ENCODE results near the gene ATG4C. TPM values are rescaled to one million over a fixed set of nuclear protein-coding genes. Genes with fewer than 3 reads are reported as not detected.

Gene ATG4C
- total and polyA plus RNA-seq, 12 donors: 2.1 to 16.1 (median 8.4) TPM

- no peak for TF ChIP-seq POLR2A (IDR thresholded peaks at IDR 0.05)
- TF ChIP-seq, protein P1, sequence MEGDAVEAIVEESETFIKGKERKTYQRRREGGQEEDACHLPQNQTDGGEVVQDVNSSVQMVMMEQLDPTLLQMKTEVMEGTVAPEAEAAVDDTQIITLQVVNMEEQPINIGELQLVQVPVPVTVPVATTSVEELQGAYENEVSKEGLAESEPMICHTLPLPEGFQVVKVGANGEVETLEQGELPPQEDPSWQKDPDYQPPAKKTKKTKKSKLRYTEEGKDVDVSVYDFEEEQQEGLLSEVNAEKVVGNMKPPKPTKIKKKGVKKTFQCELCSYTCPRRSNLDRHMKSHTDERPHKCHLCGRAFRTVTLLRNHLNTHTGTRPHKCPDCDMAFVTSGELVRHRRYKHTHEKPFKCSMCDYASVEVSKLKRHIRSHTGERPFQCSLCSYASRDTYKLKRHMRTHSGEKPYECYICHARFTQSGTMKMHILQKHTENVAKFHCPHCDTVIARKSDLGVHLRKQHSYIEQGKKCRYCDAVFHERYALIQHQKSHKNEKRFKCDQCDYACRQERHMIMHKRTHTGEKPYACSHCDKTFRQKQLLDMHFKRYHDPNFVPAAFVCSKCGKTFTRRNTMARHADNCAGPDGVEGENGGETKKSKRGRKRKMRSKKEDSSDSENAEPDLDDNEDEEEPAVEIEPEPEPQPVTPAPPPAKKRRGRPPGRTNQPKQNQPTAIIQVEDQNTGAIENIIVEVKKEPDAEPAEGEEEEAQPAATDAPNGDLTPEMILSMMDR (IDR thresholded peaks at IDR 0.05): no peak
- no peak overlapping the region for H3K27ac ChIP-seq
- WGBS, 4 donors: 91 to 95% (median 93%) methylated on average over 6 of the region's 6 CpGs
- H3K4me1 ChIP-seq (replicated peaks in 1 of 2): no peaks in the 10 kb centered on the region
- intact Hi-C loops (cut with DNase I): no loop called here
- no peaks in the 10 kb centered on the region for H3K36me3 ChIP-seq (replicated peaks in 1 of 2)
- no peaks in the 10 kb centered on the region for H3K9me3 ChIP-seq (replicated peaks in 1 of 3)
- H3K27me3 ChIP-seq: no peaks in the 10 kb centered on the region
- H3K4me3 ChIP-seq: no peak overlapping the region
- no peak for DNase-seq
These were observed 121.4 kb downstream of the ATG4C start for GRCh38 chr1:62905309-62905708.

GRCh38 chr1:62905872-62906271 is 121.9 kb downstream of the ATG4C start:
- Histone ChIP-seq H3K4me3 (no peak overlapping the region), H3K36me3 (replicated peaks in 1 of 2) (no peaks in the 10 kb centered on the region), H3K9me3 (replicated peaks in 1 of 3) (no peaks in the 10 kb centered on the region), H3K27me3 (no peaks in the 10 kb centered on the region), H3K27ac (no peak overlapping the region), H3K4me1 (replicated peaks in 1 of 2) (no peaks in the 10 kb centered on the region)
- DNase-seq: no peak
- intact Hi-C loops (cut with DNase I): no loop called here
- no peak for TF ChIP-seq POLR2A (IDR thresholded peaks at IDR 0.05)
- TF ChIP-seq, protein P1 (IDR thresholded peaks at IDR 0.05): no peak
- WGBS, 4 donors: 86 to 90% (median 89%) methylated on average over 8 of the region's 8 CpGs

GRCh38 chr1:62906428-62906886 is 122.5 kb downstream of the ATG4C start:
- intact Hi-C loops (cut with DNase I): no loop called here
- no peak overlapping the region for H3K27ac ChIP-seq
- no peak overlapping the region for H3K4me3 ChIP-seq
- H3K27me3 ChIP-seq: no peaks in the 10 kb centered on the region
- no peaks in the 10 kb centered on the region for H3K36me3 ChIP-seq (replicated peaks in 1 of 2)
- WGBS, 4 donors: 50 to 54% (median 52%) methylated on average over 8 to 9 of the region's 9 CpGs
- H3K9me3 ChIP-seq (replicated peaks in 1 of 3): no peaks in the 10 kb centered on the region
- no peaks in the 10 kb centered on the region for H3K4me1 ChIP-seq (replicated peaks in 1 of 2)
- no peak for TF ChIP-seq POLR2A (IDR thresholded peaks at IDR 0.05)
- TF ChIP-seq, protein P1 (IDR thresholded peaks at IDR 0.05): peak in 4 of 6 experiments; percentile 3 to 29 (median 15)
- no peak for DNase-seq

GRCh38 chr1:62908168-62908695 is 124.3 kb downstream of the ATG4C start:
- intact Hi-C loops (cut with DNase I): no loop called here
- DNase-seq: no peak

More at GRCh38 chr1:62908168-62908695, 124.3 kb downstream of the ATG4C start:
- WGBS, 4 donors: 82 to 96% (median 84%) methylated on average over 2 of the region's 2 CpGs
- TF ChIP-seq POLR2A (IDR thresholded peaks at IDR 0.05): no peak
- TF ChIP-seq, protein P1 (IDR thresholded peaks at IDR 0.05): no peak
- H3K4me3 ChIP-seq: no peak overlapping the region
- no peaks in the 10 kb centered on the region for H3K4me1 ChIP-seq (replicated peaks in 1 of 2)
- no peaks in the 10 kb centered on the region for H3K9me3 ChIP-seq (replicated peaks in 1 of 3)
- no peaks in the 10 kb centered on the region for H3K27me3 ChIP-seq
- no peaks in the 10 kb centered on the region for H3K36me3 ChIP-seq (replicated peaks in 1 of 2)
- H3K27ac ChIP-seq: no peak overlapping the region

Data from adrenal gland (tissue), 12 donors.